Astrocyte (in vitro differentiated cells and primary cell): ENCODE measurements around the gene SHISA8. TPM values are rescaled to one million over a fixed set of nuclear protein-coding genes. Genes with fewer than 3 reads are reported as not detected.
A peak's percentile ranks its signal among the peaks of the same experiment; 100 is the strongest.

Experiments
- DNase-seq: peaks from one replicate; pipeline ENCODE4 v3.0.0-alpha.2; 2010; ENCODE audit warnings: low read depth
- FAIRE-seq: peaks from 2 replicates; lab custom pipeline; 2011; peaks lifted over from hg19 to GRCh38; lab: Jason Lieb, UNC
- H2AFZ ChIP-seq: 2 replicates; pipeline ENCODE4 v1.6.0; 2012; ENCODE audit warnings: low read depth, low read length, inconsistent platforms
- H3K27ac ChIP-seq: 2 replicates; pipeline ENCODE4 v1.5.1; 2011; ENCODE audit warnings: low read depth, low read length, inconsistent platforms
- H3K27me3 ChIP-seq: 2 replicates; pipeline ENCODE4 v1.6.0; 2011; ENCODE audit warnings: low read length, inconsistent platforms; ENCODE audit not compliant: insufficient read depth
- H3K36me3 ChIP-seq: 2 replicates; pipeline ENCODE4 v1.5.1; 2011; ENCODE audit warnings: low read length, inconsistent platforms; ENCODE audit not compliant: insufficient read depth
- H3K4me1 ChIP-seq: 2 replicates; pipeline ENCODE4 v1.5.1; 2011; ENCODE audit warnings: low read length, inconsistent platforms; ENCODE audit not compliant: insufficient read depth
- H3K4me2 ChIP-seq: 2 replicates; pipeline ENCODE4 v1.6.0; 2012; ENCODE audit warnings: low read length, inconsistent platforms
- H3K4me3 ChIP-seq: 2 replicates; pipeline ENCODE4 v1.5.1; 2011; ENCODE audit warnings: low read depth, mild to moderate bottlenecking, low read length, inconsistent platforms; ENCODE audit not compliant: insufficient read depth
- H3K79me2 ChIP-seq: 2 replicates; pipeline ENCODE4 v1.6.0; 2012; ENCODE audit warnings: mild to moderate bottlenecking, low read length, inconsistent platforms; ENCODE audit not compliant: insufficient read depth
- H3K9ac ChIP-seq: 2 replicates; pipeline ENCODE4 v1.6.0; 2012; ENCODE audit warnings: mild to moderate bottlenecking, low read length, inconsistent platforms
- H3K9me3 ChIP-seq: 2 replicates; pipeline ENCODE4 v1.5.1; 2012; ENCODE audit warnings: low read depth, mild to moderate bottlenecking, low read length, inconsistent platforms; ENCODE audit not compliant: insufficient read depth
- H4K20me1 ChIP-seq: 2 replicates; pipeline ENCODE4 v1.6.0; 2012; ENCODE audit warnings: low read length, inconsistent platforms; ENCODE audit not compliant: insufficient read depth
- H3K27ac Mint-ChIP-seq: one replicate; pipeline ENCODE4 v1.8.0; 2021; ENCODE audit warnings: mild to moderate bottlenecking, mixed read lengths; ENCODE audit not compliant: unreplicated experiment
- H3K27me3 Mint-ChIP-seq: one replicate; pipeline ENCODE4 v1.8.0; 2021; ENCODE audit warnings: low read depth, mixed read lengths; ENCODE audit not compliant: unreplicated experiment
- H3K36me3 Mint-ChIP-seq: one replicate; pipeline ENCODE4 v1.8.0; 2021; ENCODE audit warnings: low read depth, mixed read lengths; ENCODE audit not compliant: unreplicated experiment
- H3K4me1 Mint-ChIP-seq: one replicate; pipeline ENCODE4 v1.8.0; 2021; ENCODE audit warnings: low read depth, mixed read lengths; ENCODE audit not compliant: unreplicated experiment
- H3K4me3 Mint-ChIP-seq: one replicate; pipeline ENCODE4 v1.8.0; 2021; ENCODE audit warnings: mild to moderate bottlenecking, moderate library complexity, mixed read lengths; ENCODE audit not compliant: unreplicated experiment
- H3K9me3 Mint-ChIP-seq: one replicate; pipeline ENCODE4 v1.8.0; 2021; ENCODE audit warnings: mild to moderate bottlenecking, mixed read lengths; ENCODE audit not compliant: unreplicated experiment
- EZH2 ChIP-seq: IDR thresholded peaks from 2 replicates; pipeline ENCODE4 v1.6.1; 2012; ENCODE audit warnings: mild to moderate bottlenecking, low read length, inconsistent platforms; ENCODE audit not compliant: insufficient read depth
- total RNA-seq: library from RNA; stranded (reverse); gene quantifications from 2 replicates; pipeline ENCODE4 v1.2.1, GENCODE V29; 2021
- TF ChIP-seq, protein P1 (sequence below): IDR thresholded peaks from 2 replicates; pipeline ENCODE4 v1.5.1; 2011; ENCODE audit warnings: low read depth, mild to moderate bottlenecking, inconsistent platforms, low read length, moderate library complexity; ENCODE audit not compliant: insufficient read depth

Gene SHISA8
- total RNA-seq, 1 donor from 2014 or later: not detected

DNA sequence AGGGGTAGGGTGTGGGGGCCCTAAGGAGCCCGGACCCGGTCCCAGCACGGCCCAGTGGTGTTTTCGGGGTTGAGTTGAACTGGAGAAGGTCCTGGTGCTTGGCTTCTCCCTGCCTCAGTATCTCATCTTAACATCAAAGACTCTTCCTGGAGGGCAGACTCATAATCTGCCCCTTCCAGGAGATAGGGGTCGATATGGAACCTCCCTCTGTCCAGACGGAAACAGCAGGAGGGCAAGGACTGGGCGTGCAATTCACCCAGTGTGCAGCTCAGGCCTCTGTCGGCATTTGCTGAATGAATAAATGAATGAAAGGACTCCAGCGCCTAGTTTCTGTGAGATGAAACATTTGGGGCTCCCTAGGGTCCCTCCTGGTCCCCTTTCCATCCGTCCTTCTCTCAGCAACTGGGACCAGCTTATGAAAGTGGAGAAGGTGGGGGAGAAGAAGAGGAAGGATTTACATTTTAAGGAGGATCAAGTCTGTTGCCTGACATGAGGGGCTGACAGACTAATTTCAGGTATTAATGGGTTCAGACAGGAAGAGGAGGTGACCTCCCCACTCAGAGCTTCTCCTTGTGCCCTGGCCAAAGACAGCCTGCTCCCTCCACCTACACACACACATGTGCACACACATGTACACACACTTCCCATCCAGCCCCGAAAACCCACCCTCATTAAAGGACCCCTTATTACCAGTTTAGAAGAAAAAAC, 1.1 kb upstream of the SHISA8 start:
- Mint-ChIP-seq H3K27me3 (peaks cover 50% of the 10 kb centered on the region), H3K4me1 (peaks cover 5% of the 10 kb centered on the region), H3K36me3 (no peaks in the 10 kb centered on the region), H3K27ac (no peak overlapping the region), H3K9me3 (no peaks in the 10 kb centered on the region), H3K4me3 (peak overlapping the region; percentile 40)
- no peak overlapping the region for H2AFZ ChIP-seq
- no peak overlapping the region for H3K9ac ChIP-seq
- H3K27ac ChIP-seq: no peak overlapping the region
- no peaks in the 10 kb centered on the region for H3K9me3 ChIP-seq
- FAIRE-seq: no peak
- peaks cover 51% of the 10 kb centered on the region for H3K27me3 ChIP-seq
- no peak for DNase-seq
- peak; percentile 61 for TF ChIP-seq EZH2
- TF ChIP-seq, protein P1, sequence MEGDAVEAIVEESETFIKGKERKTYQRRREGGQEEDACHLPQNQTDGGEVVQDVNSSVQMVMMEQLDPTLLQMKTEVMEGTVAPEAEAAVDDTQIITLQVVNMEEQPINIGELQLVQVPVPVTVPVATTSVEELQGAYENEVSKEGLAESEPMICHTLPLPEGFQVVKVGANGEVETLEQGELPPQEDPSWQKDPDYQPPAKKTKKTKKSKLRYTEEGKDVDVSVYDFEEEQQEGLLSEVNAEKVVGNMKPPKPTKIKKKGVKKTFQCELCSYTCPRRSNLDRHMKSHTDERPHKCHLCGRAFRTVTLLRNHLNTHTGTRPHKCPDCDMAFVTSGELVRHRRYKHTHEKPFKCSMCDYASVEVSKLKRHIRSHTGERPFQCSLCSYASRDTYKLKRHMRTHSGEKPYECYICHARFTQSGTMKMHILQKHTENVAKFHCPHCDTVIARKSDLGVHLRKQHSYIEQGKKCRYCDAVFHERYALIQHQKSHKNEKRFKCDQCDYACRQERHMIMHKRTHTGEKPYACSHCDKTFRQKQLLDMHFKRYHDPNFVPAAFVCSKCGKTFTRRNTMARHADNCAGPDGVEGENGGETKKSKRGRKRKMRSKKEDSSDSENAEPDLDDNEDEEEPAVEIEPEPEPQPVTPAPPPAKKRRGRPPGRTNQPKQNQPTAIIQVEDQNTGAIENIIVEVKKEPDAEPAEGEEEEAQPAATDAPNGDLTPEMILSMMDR: no peak
- H3K4me2 ChIP-seq: no peak overlapping the region
- H4K20me1 ChIP-seq: peaks cover 27% of the 10 kb centered on the region
- no peak overlapping the region for H3K4me3 ChIP-seq
- H3K36me3 ChIP-seq: no peaks in the 10 kb centered on the region
- H3K79me2 ChIP-seq: no peaks in the 10 kb centered on the region
- H3K4me1 ChIP-seq: peaks cover 11% of the 10 kb centered on the region

DNA sequence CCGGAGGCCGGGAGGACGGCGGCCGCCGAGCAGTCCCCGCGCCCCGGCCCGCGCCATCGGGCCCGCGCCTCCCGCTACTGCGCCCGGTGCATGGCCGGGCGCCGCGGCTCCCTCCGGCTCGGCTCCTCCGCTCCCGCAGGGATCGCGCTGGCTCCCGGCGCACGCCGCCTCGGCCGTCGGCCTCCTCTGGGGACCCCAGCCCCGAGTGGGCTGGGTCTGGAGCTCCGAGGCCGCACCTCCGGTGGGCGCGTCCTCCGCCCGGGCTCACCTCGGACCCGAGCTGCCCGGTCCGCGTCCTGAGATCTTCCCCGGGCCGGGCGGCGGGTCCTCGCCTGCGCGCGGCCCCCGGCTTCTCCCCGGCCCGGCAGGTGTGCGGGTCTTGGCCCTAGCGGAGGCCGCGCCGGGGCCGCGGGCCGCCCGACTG, 251 bp downstream of the SHISA8 start:
- peak overlapping the region; percentile 39 for H3K4me2 ChIP-seq

More for the DNA sequence above, 251 bp downstream of the SHISA8 start:
- no peaks in the 10 kb centered on the region for H3K36me3 ChIP-seq
- H3K4me1 Mint-ChIP-seq: peaks cover 5% of the 10 kb centered on the region
- H3K27ac Mint-ChIP-seq: no peak overlapping the region
- peaks cover 50% of the 10 kb centered on the region for H3K27me3 Mint-ChIP-seq
- no peak overlapping the region for H3K4me3 ChIP-seq
- DNase-seq (no peak), FAIRE-seq (no peak)
- H3K36me3 Mint-ChIP-seq: no peaks in the 10 kb centered on the region
- H3K27ac ChIP-seq: no peak overlapping the region
- no peaks in the 10 kb centered on the region for H3K9me3 Mint-ChIP-seq
- H3K9me3 ChIP-seq: no peaks in the 10 kb centered on the region
- H3K4me3 Mint-ChIP-seq: no peak overlapping the region
- no peaks in the 10 kb centered on the region for H3K79me2 ChIP-seq
- peaks cover 18% of the 10 kb centered on the region for H3K4me1 ChIP-seq
- no peak overlapping the region for H3K9ac ChIP-seq
- peak; percentile 30 for TF ChIP-seq EZH2
- TF ChIP-seq, protein P1: no peak
- peaks cover 27% of the 10 kb centered on the region for H4K20me1 ChIP-seq
- no peak overlapping the region for H2AFZ ChIP-seq
- peaks cover 57% of the 10 kb centered on the region for H3K27me3 ChIP-seq
